Kidney tubule cell (primary cell): Measurements from ENCODE around the gene SLIT3.
"Not testable (repeated sequence)": the region's sequence is repeated elsewhere in the genome, so short reads cannot be mapped to it uniquely, and the experiment has no call there.

Experiments used
- DNase-seq: peaks from one replicate; pipeline ENCODE4 v3.0.0-alpha.2; 2018; ENCODE audit warnings: low spot score

SLIT3 gene

GRCh38 chr5:168669156-168669555, 631.8 kb downstream of the SLIT3 start:
- DNase-seq: no peak

- no peak for DNase-seq
Measured at GRCh38 chr5:168668078-168668477, 632.9 kb downstream of the SLIT3 start.

- no peak for DNase-seq
Measured at GRCh38 chr5:168667301-168667840, 633.6 kb downstream of the SLIT3 start.

GRCh38 chr5:168666356-168666755, 634.6 kb downstream of the SLIT3 start:
- no peak for DNase-seq

GRCh38 chr5:168663276-168664004, 637.5 kb downstream of the SLIT3 start:
- DNase-seq: no peak

GRCh38 chr5:168661593-168662485, 639.1 kb downstream of the SLIT3 start:
- DNase-seq: no peak

- no peak for DNase-seq
Measured at GRCh38 chr5:168660691-168661090, 640.2 kb downstream of the SLIT3 start.

GRCh38 chr5:168659286-168659847, 641.6 kb downstream of the SLIT3 start:
- DNase-seq: no peak

- no peak for DNase-seq
Measured at GRCh38 chr5:168658394-168658793, 642.5 kb downstream of the SLIT3 start.

GRCh38 chr5:168656633-168657032, 644.3 kb downstream of the SLIT3 start:
- DNase-seq: no peak

GRCh38 chr5:168655316-168655715, 645.6 kb downstream of the SLIT3 start:
- DNase-seq: no peak

GRCh38 chr5:168654211-168654721, 646.7 kb downstream of the SLIT3 start:
- DNase-seq: no peak

- DNase-seq: no peak
Measured at GRCh38 chr5:168653626-168654025, 647.3 kb downstream of the SLIT3 start.

- peak; percentile 92 for DNase-seq
Measured at GRCh38 chr5:168651648-168652047, 649.3 kb downstream of the SLIT3 start.

GRCh38 chr5:168649306-168649705, 651.6 kb downstream of the SLIT3 start:
- DNase-seq: peak; percentile 35

- no peak for DNase-seq
Measured at GRCh38 chr5:168648576-168648975, 652.4 kb downstream of the SLIT3 start.

GRCh38 chr5:168648016-168648415, 652.9 kb downstream of the SLIT3 start:
- DNase-seq: no peak

GRCh38 chr5:168647083-168647482, 653.9 kb downstream of the SLIT3 start:
- DNase-seq: peak; percentile 76

- no peak for DNase-seq
Measured at GRCh38 chr5:168646335-168646734, 654.6 kb downstream of the SLIT3 start.

GRCh38 chr5:168645195-168645594, 655.7 kb downstream of the SLIT3 start:
- DNase-seq: no peak

- DNase-seq: no peak
Measured at GRCh38 chr5:168642019-168642418, 658.9 kb downstream of the SLIT3 start.

- DNase-seq: not testable (repeated sequence)
Measured at GRCh38 chr5:168638846-168639245, 662.1 kb downstream of the SLIT3 start.
